CD4-positive, alpha-beta T cell treated with Interleukin-2 at 100 ng/mL for 4 hours (primary cell): ENCODE results near the gene MAL.

Experiments
- DNase-seq: peaks from one replicate; pipeline ENCODE4 v3.0.0-alpha.2; 2020; ENCODE audit warnings: low spot score

Gene MAL

DNA sequence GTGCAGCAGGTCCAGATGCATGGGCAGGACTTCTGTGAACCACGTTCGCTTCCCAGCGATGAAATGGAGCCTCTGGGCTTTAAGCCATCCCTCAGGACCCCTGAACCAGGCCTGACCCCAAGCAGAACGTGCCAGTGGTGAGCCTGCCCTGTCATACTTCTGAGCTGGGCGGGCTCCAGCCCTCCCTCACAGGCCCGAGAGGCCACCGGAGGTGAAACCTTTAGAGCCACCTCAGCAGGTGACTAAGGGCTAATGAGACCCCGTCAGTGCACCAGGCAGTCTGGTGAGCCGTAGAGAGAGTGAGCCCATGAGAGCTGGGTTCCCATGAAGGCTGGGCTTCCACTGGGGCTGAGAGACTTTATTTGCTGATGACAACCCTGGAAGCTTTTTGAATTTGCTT, 8.9 kb upstream of the MAL start:
- no peak for DNase-seq

DNA sequence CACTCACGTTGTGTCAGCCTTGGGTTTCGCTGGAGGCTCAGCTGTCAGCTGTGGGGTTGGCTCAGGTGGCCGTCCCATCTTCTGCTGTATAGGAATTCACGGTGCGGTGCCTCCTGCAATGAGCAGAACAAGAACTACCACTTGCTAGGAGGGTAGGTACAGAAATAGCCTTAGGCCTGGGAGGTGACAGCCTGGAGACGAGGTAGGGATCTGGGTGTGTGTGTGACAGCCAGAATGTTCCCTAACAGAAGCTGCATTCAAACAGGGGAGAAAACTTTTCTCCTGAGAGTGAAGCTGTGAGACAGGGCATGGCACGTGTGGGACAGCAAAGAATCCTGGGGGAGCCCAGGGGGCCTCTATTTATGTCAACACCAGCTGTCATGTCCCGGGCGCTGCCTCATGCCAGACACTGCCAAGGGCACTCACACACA, 8.4 kb upstream of the MAL start:
- DNase-seq = no peak

- DNase-seq = no peak
These were observed 7.7 kb upstream of the MAL start for GRCh38 chr2:95017836-95018235.

DNA sequence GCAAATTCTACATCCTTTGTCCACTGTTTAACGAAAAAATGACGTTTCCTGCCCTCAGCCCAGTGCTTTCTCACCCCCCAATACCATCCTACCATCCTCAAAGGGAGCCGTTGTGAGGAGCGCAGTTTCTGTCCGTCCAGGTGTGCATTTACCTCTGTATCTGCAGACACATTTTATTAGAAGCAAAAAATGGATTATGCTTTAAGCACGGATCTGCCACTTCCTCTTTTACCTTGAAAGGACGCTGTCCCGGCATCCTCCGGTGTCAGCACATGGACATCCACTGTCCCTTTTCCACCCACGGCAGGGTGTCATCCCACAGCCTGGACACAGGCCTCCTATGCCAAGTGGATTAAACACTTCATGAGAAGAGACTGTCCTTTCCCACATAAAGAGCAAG, 7.2 kb upstream of the MAL start:
- no peak for DNase-seq

- no peak for DNase-seq
These were observed 6.5 kb upstream of the MAL start for GRCh38 chr2:95018861-95019550.

- DNase-seq = no peak
These were observed 5.9 kb upstream of the MAL start for GRCh38 chr2:95019572-95019971.

- DNase-seq = no peak
These were observed 5.1 kb upstream of the MAL start for GRCh38 chr2:95020275-95021022.

- no peak for DNase-seq
These were observed 4.5 kb upstream of the MAL start for GRCh38 chr2:95021023-95021416.

- DNase-seq = no peak
These were observed 3.7 kb upstream of the MAL start for GRCh38 chr2:95021847-95022246.

- peak; percentile 86 for DNase-seq
These were observed 2.9 kb upstream of the MAL start for GRCh38 chr2:95022309-95023221.

DNA sequence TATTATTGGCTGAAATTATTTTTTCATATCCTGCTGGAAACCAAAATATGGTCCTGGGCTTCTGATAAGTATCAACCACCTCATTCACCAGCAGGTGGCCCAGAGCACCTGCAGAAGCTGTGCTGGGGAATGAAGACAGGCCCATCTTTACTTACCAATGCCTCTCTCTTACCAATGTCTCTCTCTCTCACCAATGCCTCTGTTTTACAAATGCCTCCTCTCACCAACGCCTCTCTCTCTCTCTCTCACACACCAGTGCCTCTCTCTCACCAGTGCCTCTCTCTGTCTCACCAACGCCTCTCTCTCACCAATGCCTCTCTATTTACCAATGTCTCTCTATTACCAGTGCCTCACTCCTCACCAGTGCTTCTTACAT, 2.3 kb upstream of the MAL start:
- peak; percentile 75 for DNase-seq

- no peak for DNase-seq
These were observed 1.1 kb upstream of the MAL start for GRCh38 chr2:95024371-95024770.

DNA sequence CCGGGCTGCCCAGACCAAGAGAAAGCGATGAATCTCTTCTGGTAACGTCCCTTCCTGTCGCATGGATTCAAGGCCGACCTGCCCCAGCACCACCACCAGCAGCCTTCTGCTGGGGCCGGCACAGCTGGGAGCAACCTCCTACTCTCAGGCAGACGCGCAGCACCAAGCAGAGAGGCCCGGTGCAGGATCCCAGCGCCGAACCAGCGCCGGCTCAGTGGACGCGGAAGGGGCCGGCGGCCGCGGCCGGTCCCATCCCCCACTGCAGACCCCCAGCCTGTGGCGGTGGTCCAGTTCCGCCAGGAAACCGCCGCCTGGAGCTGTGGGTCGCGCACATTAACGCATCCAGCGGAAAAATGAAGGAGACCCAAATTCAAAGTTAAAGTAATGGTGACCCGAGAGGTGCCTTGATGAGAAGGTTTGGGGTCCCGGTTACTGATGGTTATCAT, 525 bp upstream of the MAL start:
- no peak for DNase-seq

GRCh38 chr2:95026471-95027368, 1.2 kb downstream of the MAL start:
- no peak for DNase-seq

- no peak for DNase-seq
These were observed 1.8 kb downstream of the MAL start for GRCh38 chr2:95027369-95027720.

DNA sequence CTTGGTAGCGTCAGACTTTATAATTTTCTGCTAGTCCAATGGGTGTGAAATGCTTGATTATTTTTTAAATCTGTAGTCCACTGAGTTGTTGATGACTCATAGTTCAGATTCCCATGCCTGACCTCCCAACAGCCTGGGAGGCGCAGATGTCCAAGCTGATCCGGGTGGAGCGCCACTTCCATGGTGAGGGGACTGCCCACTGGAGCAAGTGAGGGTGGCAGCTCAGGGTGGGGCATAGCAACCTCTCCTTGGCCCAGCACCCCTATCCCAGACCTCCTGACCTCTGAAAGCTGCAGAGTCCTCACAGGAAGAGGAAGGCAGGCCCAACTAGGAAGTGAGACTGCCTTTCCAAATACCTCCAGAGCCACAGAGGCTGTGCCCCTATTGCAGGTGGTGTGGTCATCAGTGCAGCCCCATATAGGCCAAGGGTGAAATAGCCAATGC, 4.4 kb downstream of the MAL start:
- DNase-seq = no peak

DNA sequence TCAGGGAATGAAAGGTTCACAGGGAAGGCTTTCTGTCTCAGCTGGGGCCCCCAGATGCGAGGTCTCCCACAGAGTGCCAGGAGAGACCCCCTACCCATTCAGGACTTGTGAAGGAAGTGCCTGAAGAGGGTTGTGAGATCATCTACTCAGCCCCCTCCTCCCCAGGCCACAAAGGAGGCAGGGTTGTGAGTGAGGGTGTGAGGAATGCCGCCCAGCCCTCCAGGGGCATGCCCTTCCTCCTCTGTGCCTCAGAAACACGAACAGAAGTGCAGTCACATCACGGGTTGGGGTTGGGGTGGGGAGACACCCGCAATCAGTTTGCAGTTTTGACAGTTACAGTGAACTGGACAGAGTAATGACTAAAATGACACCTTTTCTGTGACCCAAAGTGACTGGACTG, 5.0 kb downstream of the MAL start:
- no peak for DNase-seq

GRCh38 chr2:95031076-95031725, 5.7 kb downstream of the MAL start:
- no peak for DNase-seq

- DNase-seq = no peak
These were observed 6.2 kb downstream of the MAL start for GRCh38 chr2:95031726-95032116.

DNA sequence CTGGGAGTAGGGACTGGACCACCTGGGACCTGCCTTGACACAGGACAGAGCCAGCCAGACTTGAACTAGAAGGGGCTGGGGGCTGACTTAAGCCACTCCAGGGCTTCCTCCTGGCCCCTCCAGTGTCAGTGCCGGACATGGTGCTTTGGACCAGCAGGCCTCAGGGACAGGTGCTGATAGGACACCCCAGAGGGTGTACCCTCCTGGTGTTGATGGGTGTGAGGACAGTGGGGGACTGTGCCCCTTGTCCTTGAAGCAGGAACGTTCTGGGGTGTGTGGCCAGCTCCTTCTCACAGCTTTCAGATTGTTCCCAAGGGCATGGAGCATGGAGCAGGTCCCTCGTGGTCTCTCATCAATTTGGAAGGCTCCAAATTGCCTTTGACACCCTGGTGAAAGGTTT, 6.8 kb downstream of the MAL start:
- DNase-seq = no peak
